GM19468 (cell line): ENCODE measurements around the gene ISG20L2.
"Not testable (repeated sequence)": the region's sequence is repeated elsewhere in the genome, so short reads cannot be mapped to it uniquely, and the experiment has no call there.

ENCODE experiments used
- ATAC-seq: cut with Tn5 transposase; IDR thresholded peaks from one replicate; pipeline ENCODE4 v1.9.1; 2021; ENCODE audit warnings: mild to moderate bottlenecking, moderate library complexity, moderate number of reproducible peaks; ENCODE audit not compliant: unreplicated experiment; ENCODE audit errors: extremely low read depth

Gene ISG20L2

GRCh38 chr1:156728599-156729462, at the start of gene ISG20L2:
TSS of gene ISG20L2 (minus strand) at chr1:156728766. CDS start at chr1:156727652, 1,114 bp downstream.
- ATAC-seq: peak; percentile 77

- no peak for ATAC-seq
Observed at GRCh38 chr1:156777573-156777972, 49.0 kb upstream of the ISG20L2 start.

- ATAC-seq: no peak
Observed at GRCh38 chr1:156776942-156777341, 48.4 kb upstream of the ISG20L2 start.

GRCh38 chr1:156775799-156776198, 47.2 kb upstream of the ISG20L2 start:
- ATAC-seq: no peak

- ATAC-seq: no peak
Observed at GRCh38 chr1:156773607-156774006, 45.0 kb upstream of the ISG20L2 start.

GRCh38 chr1:156772728-156773497, 44.3 kb upstream of the ISG20L2 start:
- no peak for ATAC-seq

- ATAC-seq: no peak
Observed at GRCh38 chr1:156772222-156772621, 43.7 kb upstream of the ISG20L2 start.

GRCh38 chr1:156768610-156769295, 40.2 kb upstream of the ISG20L2 start:
- no peak for ATAC-seq

GRCh38 chr1:156767879-156768604, 39.5 kb upstream of the ISG20L2 start:
- ATAC-seq: no peak

GRCh38 chr1:156767101-156767878, 38.7 kb upstream of the ISG20L2 start, which contains the start of gene PRCC:
TSS of gene PRCC (plus strand) at chr1:156767535. CDS start at chr1:156767772, 237 bp downstream.
- ATAC-seq: peak; percentile 82

GRCh38 chr1:156766298-156767100, 37.9 kb upstream of the ISG20L2 start:
- ATAC-seq: peak; percentile 5

GRCh38 chr1:156765666-156766065, 37.1 kb upstream of the ISG20L2 start:
- no peak for ATAC-seq

- ATAC-seq: not testable (repeated sequence)
Observed at GRCh38 chr1:156765136-156765535, 36.6 kb upstream of the ISG20L2 start.

GRCh38 chr1:156760796-156761104, 32.2 kb upstream of the ISG20L2 start:
- ATAC-seq: no peak

- no peak for ATAC-seq
Observed at GRCh38 chr1:156760092-156760795, 31.7 kb upstream of the ISG20L2 start.

- not testable (repeated sequence) for ATAC-seq
Observed at GRCh38 chr1:156757572-156758253, 29.1 kb upstream of the ISG20L2 start.

- no peak for ATAC-seq
Observed at GRCh38 chr1:156756355-156756754, 27.8 kb upstream of the ISG20L2 start.
